Activated CD8-positive, alpha-beta memory T cell treated with anti-CD3 and anti-CD28 coated beads, Interleukin-2, amount 50 U/mL, for 24 hours (primary cell): Measurements from ENCODE around the gene CACFD1.
"Not testable (repeated sequence)": the region's sequence is repeated elsewhere in the genome, so short reads cannot be mapped to it uniquely, and the experiment has no call there.

Experiments
- DNase-seq: peaks from one replicate; pipeline ENCODE4 v3.0.0-alpha.2; 2020; ENCODE audit errors: extremely low read depth

CACFD1 gene

GRCh38 chr9:133440874-133441273, 18.9 kb upstream of the CACFD1 start:
- no peak for DNase-seq

- no peak for DNase-seq
These were observed 18.2 kb upstream of the CACFD1 start for GRCh38 chr9:133441571-133441970.

GRCh38 chr9:133443248-133443647, 16.5 kb upstream of the CACFD1 start:
- no peak for DNase-seq

GRCh38 chr9:133443982-133444381, 15.8 kb upstream of the CACFD1 start:
- DNase-seq: no peak

GRCh38 chr9:133445293-133445969, 14.3 kb upstream of the CACFD1 start:
- no peak for DNase-seq

GRCh38 chr9:133448487-133448972, 11.2 kb upstream of the CACFD1 start:
- DNase-seq: no peak

GRCh38 chr9:133449760-133450159, 10.0 kb upstream of the CACFD1 start:
- DNase-seq: no peak

GRCh38 chr9:133451865-133452264, 7.9 kb upstream of the CACFD1 start:
- not testable (repeated sequence) for DNase-seq

GRCh38 chr9:133452562-133452961, 7.2 kb upstream of the CACFD1 start:
- DNase-seq: no peak

GRCh38 chr9:133453651-133454050, 6.1 kb upstream of the CACFD1 start:
- DNase-seq: no peak

- DNase-seq: no peak
These were observed 5.5 kb upstream of the CACFD1 start for GRCh38 chr9:133454325-133454724.

GRCh38 chr9:133454943-133455673, 4.7 kb upstream of the CACFD1 start:
- no peak for DNase-seq

- no peak for DNase-seq
These were observed 3.8 kb upstream of the CACFD1 start for GRCh38 chr9:133455936-133456335.

- no peak for DNase-seq
These were observed 3.4 kb upstream of the CACFD1 start for GRCh38 chr9:133456409-133456808.

- DNase-seq: no peak
These were observed 2.5 kb upstream of the CACFD1 start for GRCh38 chr9:133457233-133457632.

GRCh38 chr9:133457748-133458147, 2.0 kb upstream of the CACFD1 start:
- no peak for DNase-seq

GRCh38 chr9:133458643-133459312, 1.0 kb upstream of the CACFD1 start:
- DNase-seq: no peak

GRCh38 chr9:133460405-133461175, 812 bp downstream of the CACFD1 start:
- DNase-seq: no peak

GRCh38 chr9:133461975-133462374, 2.2 kb downstream of the CACFD1 start:
- DNase-seq: no peak

- no peak for DNase-seq
These were observed 3.6 kb downstream of the CACFD1 start for GRCh38 chr9:133463234-133463863.

GRCh38 chr9:133463864-133464615, 4.3 kb downstream of the CACFD1 start:
- DNase-seq: no peak
